ENCODE measurements around the gene CYP26C1.
A peak's percentile ranks its signal among the peaks of the same experiment; 100 is the strongest.

The CYP26C1 gene

GRCh38 chr10:93080350-93081046 lies 19.9 kb downstream of the CYP26C1 start:
- peak; percentile 63 for DNase-seq (ENCODE audit: low read depth)
- no peak overlapping the region for H3K4me3 ChIP-seq (ENCODE audit: low read depth, low read length)
- TF ChIP-seq CTCF (IDR thresholded peaks at IDR 0.05; ENCODE audit: insufficient read depth, low read depth, low read length, missing control alignments): peak; percentile 83

GRCh38 chr10:93081318-93081717 lies 20.7 kb downstream of the CYP26C1 start:
- DNase-seq (ENCODE audit: low read depth): no peak
- no peak for TF ChIP-seq CTCF (IDR thresholded peaks at IDR 0.05; ENCODE audit: insufficient read depth, low read depth, low read length, missing control alignments)

GRCh38 chr10:93081834-93082233 lies 21.2 kb downstream of the CYP26C1 start:
- TF ChIP-seq CTCF (IDR thresholded peaks at IDR 0.05; ENCODE audit: insufficient read depth, low read depth, low read length, missing control alignments): no peak
- H3K4me3 ChIP-seq (ENCODE audit: low read depth, low read length): no peak overlapping the region
- no peak for DNase-seq (ENCODE audit: low read depth)

More at GRCh38 chr10:93081318-93081717, 20.7 kb downstream of the CYP26C1 start:
- H3K4me3 ChIP-seq (ENCODE audit: low read depth, low read length): no peak overlapping the region

GRCh38 chr10:93083743-93084539 lies 23.3 kb downstream of the CYP26C1 start:
- no peak for DNase-seq (ENCODE audit: low read depth)
- TF ChIP-seq CTCF (IDR thresholded peaks at IDR 0.05; ENCODE audit: insufficient read depth, low read depth, low read length, missing control alignments): no peak

GRCh38 chr10:93085272-93085859 lies 24.8 kb downstream of the CYP26C1 start:
- DNase-seq (ENCODE audit: low read depth): peak; percentile 55
- no peak overlapping the region for H3K4me3 ChIP-seq (ENCODE audit: low read depth, low read length)
- TF ChIP-seq CTCF (IDR thresholded peaks at IDR 0.05; ENCODE audit: insufficient read depth, low read depth, low read length, missing control alignments): no peak

More at GRCh38 chr10:93083743-93084539, 23.3 kb downstream of the CYP26C1 start:
- no peak overlapping the region for H3K4me3 ChIP-seq (ENCODE audit: low read depth, low read length)

GRCh38 chr10:93086289-93086688 lies 25.7 kb downstream of the CYP26C1 start:
- no peak overlapping the region for H3K4me3 ChIP-seq (ENCODE audit: low read depth, low read length)
- DNase-seq (ENCODE audit: low read depth): no peak
- no peak for TF ChIP-seq CTCF (IDR thresholded peaks at IDR 0.05; ENCODE audit: insufficient read depth, low read depth, low read length, missing control alignments)

Measured in GM12865 (cell line).